Adrenal gland (tissue), 12 donors: Measurements from ENCODE around the gene ERC2. TPM values are rescaled to one million over a fixed set of nuclear protein-coding genes. Genes with fewer than 3 reads are reported as not detected.

ENCODE experiments used
- DNase-seq, 7 donors: peaks; one replicate each; pipeline ENCODE4 v3.0.0-alpha.2; 2019 to 2020
- H3K27ac ChIP-seq, 5 donors: fragments of 200-600 bp; sonication (generic) in 4 of 5; 1 replicate in 3 of 5; 2 replicates in 2 of 5; pipeline versions ENCODE4 v1.5.1 to v1.8.0; 2016 to 2020; ENCODE audit warnings: mild to moderate bottlenecking in 1 of 5
- H3K27me3 ChIP-seq: fragments of 200-600 bp; 2 replicates; pipeline ENCODE4 v1.8.0; 2021
- H3K36me3 ChIP-seq, 2 donors: fragments of 200-600 bp; replicated peaks in 1 of 2; 1 replicate in 1 of 2; 2 replicates in 1 of 2; pipeline versions ENCODE4 v1.5.1 to v1.8.0; 2018 to 2022
- H3K4me1 ChIP-seq, 2 donors: fragments of 200-600 bp; replicated peaks in 1 of 2; 1 replicate in 1 of 2; 2 replicates in 1 of 2; pipeline versions ENCODE4 v1.5.1 to v1.8.0; 2018 to 2021
- H3K4me3 ChIP-seq, 4 donors: fragments of 200-600 bp; sonication (generic) in 3 of 4; one replicate each; pipeline ENCODE4 v1.5.1; 2016 to 2018
- H3K9me3 ChIP-seq, 3 donors: fragments of 200-600 bp; sonication (generic) in 1 of 3; replicated peaks in 1 of 3; 1 replicate in 2 of 3; 2 replicates in 1 of 3; pipeline versions ENCODE4 v1.5.1 to v1.8.0; 2016 to 2021
- POLR2A ChIP-seq, 2 donors: fragments of 450-650 bp; IDR thresholded peaks; one replicate each; pipeline ENCODE4 v1.6.1; 2017; ENCODE audit warnings: antibody characterized with exemption in 2 of 2, mild to moderate bottlenecking in 2 of 2, moderate library complexity in 1 of 2
- WGBS, 4 donors: extraction: QIAGEN DNeasy Blood & Tissue Kit in 2 of 4; methylation state at CpG; one replicate each; pipeline versions ENCODE4 v1.1.5 to v1.1.7; 2013 to 2017; 5-methylcytosine and 5-hydroxymethylcytosine counted together
- intact Hi-C, 2 donors: fragments of 100-400 bp; cut with DNase I; formaldehyde crosslinking; loops; one replicate each; pipeline versions ENCODE4 v1.14.1 to v1.15.0; 2022 to 2023
- polyA plus RNA-seq, 3 donors: library from polyadenylated mRNA; stranded (reverse); fragments of 200-250 nt in 2 of 3; fragments of 350-450 nt in 1 of 3; fragmentation: Illumina TruSeq in 1 of 3; extraction: RNeasy Lipid Tissue Mini Kit (QIAGEN cat#74804) in 1 of 3; gene quantifications; one replicate each; pipeline ENCODE4 v1.2.3, GENCODE V29; 2013 to 2014
- total RNA-seq, 9 donors: library from RNA; depleted of rRNA in 4 of 9; stranded (reverse); fragments of >200 nt in 4 of 9; fragments of 120-200 nt in 1 of 9; fragmentation: NEBNext Ultra II Directional in 1 of 9; extraction: Animal tissue kit (Norgen Biotek cat#: 25700) in 1 of 9; gene quantifications; one replicate each; pipeline versions ENCODE4 v1.1.0 to v1.2.4, GENCODE V29; 2013 to 2023
- TF ChIP-seq, protein P1 (sequence below), 6 experiments: fragments of 450-650 bp in 4 of 6; fragments of 200-600 bp in 2 of 6; sonication (generic) in 1 of 6; IDR thresholded peaks; 1 replicate in 5 of 6; 2 replicates in 1 of 6; pipeline versions ENCODE4 v1.5.1 to v1.8.0; 2016 to 2021; ENCODE audit warnings: antibody characterized with exemption in 6 of 6, mild to moderate bottlenecking in 2 of 6, moderate library complexity in 1 of 6
- donor health status: healthy with polysubstance abuse.
- donor health status: Bipolar disorder and iron deficiency.
- donor health status: DM: yes; HTN: yes; CAD: no.
- donor health status: DM: no; HTN: no; CAD: no.
- donor health status: DM: no; HTN: no; CAD: no.
- donor health status: DM: yes; HTN: yes; CAD: no.

The ERC2 gene
- total and polyA plus RNA-seq, 12 donors: 0.47 to 5.8 (median 1.5) TPM

DNA sequence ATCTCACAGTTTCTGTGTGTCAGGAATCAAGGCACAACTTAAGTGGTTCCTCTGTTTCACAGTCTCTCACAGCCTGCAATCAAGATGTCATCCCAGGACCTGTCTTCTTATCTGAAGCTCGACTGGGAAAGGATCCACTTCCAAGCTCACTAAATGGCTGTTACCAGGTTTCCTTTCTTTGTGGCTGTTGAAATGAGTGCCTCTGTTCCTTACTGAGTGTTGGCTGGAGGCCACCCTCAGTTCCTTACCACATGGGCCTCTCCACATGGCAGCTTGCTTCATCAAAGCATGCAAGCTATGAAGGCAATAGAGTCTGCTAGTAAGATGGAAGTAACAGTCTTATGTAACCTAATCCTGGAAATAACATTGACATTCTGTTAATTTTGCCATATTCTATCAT, 174.0 kb downstream of the ERC2 start:
- Histone ChIP-seq H3K9me3 (no peaks in the 10 kb centered on the region), H3K4me1 (no peaks in the 10 kb centered on the region), H3K36me3 (no peaks in the 10 kb centered on the region), H3K27me3 (no peaks in the 10 kb centered on the region), H3K4me3 (no peak overlapping the region), H3K27ac (no peak overlapping the region)
- 13 to 72% (median 51%) methylated on average over 1 of the region's 1 CpG for WGBS, 4 donors
- no peak for DNase-seq
- intact Hi-C loops: no loop called here
- TF ChIP-seq, protein P1, sequence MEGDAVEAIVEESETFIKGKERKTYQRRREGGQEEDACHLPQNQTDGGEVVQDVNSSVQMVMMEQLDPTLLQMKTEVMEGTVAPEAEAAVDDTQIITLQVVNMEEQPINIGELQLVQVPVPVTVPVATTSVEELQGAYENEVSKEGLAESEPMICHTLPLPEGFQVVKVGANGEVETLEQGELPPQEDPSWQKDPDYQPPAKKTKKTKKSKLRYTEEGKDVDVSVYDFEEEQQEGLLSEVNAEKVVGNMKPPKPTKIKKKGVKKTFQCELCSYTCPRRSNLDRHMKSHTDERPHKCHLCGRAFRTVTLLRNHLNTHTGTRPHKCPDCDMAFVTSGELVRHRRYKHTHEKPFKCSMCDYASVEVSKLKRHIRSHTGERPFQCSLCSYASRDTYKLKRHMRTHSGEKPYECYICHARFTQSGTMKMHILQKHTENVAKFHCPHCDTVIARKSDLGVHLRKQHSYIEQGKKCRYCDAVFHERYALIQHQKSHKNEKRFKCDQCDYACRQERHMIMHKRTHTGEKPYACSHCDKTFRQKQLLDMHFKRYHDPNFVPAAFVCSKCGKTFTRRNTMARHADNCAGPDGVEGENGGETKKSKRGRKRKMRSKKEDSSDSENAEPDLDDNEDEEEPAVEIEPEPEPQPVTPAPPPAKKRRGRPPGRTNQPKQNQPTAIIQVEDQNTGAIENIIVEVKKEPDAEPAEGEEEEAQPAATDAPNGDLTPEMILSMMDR (IDR thresholded peaks at IDR 0.05): no peak
- TF ChIP-seq POLR2A (IDR thresholded peaks at IDR 0.05): no peak

DNA sequence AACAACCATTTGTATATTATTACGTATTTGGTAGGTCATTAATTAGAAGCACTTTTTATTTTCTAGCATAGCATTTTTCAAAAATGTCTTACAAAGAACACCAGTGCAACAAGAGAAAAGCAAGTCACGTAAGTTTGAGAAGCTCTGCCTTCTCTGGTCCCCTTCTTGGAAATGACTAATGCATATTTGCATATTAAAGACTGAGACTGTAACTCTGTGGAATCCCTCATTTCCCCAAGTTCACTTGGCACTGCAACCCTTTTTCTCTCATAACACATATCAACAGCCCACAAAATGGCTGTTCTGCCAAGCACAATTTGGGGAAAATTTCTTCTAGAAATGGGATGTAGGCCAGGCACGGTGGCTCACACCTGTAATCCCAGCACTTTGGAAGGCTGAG, 176.3 kb downstream of the ERC2 start:
- no peak overlapping the region for H3K4me3 ChIP-seq
- H3K27ac ChIP-seq: no peak overlapping the region
- no peak for DNase-seq
- no peak for TF ChIP-seq POLR2A (IDR thresholded peaks at IDR 0.05)
- TF ChIP-seq, protein P1 (IDR thresholded peaks at IDR 0.05): no peak
- H3K36me3 ChIP-seq: no peaks in the 10 kb centered on the region
- 89 to 94% (median 91%) methylated on average over 3 of the region's 3 CpGs for WGBS, 4 donors
- intact Hi-C loops: no loop called here
- H3K4me1 ChIP-seq: no peaks in the 10 kb centered on the region
- no peaks in the 10 kb centered on the region for H3K27me3 ChIP-seq
- H3K9me3 ChIP-seq: no peaks in the 10 kb centered on the region

DNA sequence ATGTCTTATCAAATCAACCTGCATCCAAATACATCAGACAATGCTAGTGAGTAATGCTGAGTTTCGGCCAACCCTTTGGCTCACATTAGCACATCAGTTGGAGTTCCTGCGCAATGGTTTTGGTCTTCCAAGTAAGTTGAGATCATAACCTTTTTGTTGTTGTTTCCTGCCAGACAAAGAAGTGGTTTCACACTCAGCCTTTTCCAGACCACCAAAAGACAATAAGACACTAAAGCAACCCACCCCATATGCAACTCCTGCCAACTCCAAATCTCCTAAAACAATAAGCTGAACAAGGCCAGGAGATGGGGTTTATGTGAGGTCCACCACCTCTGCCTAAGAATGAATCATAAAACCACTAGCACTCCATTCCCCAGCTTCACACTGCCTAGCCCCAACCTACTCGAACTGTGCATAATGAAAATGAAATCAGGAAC, 177.0 kb downstream of the ERC2 start:
- WGBS, 4 donors: 79 to 87% (median 83%) methylated on average over 3 of the region's 3 CpGs

DNA sequence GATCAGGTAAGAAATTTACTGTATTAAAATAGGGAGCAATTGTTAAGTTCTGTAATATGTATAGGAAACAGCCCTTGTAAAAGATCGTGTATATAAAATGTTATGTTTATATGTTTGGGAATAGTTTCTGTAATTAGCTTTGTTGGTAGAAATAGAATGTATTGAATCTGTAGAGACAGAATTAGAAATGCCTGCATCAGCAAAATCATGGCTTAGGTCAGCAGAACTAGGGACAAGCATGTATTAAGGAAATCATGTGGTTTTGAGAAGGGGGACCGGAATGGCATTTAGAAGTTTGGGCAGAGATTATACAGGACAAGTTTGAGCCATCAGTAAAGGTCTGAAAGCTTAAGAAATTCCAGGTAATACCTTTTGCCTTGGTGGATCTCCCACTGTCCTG, 177.9 kb downstream of the ERC2 start:
- intact Hi-C loops: no loop called here
- Histone ChIP-seq H3K36me3 (no peaks in the 10 kb centered on the region), H3K4me1 (no peaks in the 10 kb centered on the region), H3K4me3 (no peak overlapping the region), H3K9me3 (no peaks in the 10 kb centered on the region), H3K27me3 (no peaks in the 10 kb centered on the region), H3K27ac (no peak overlapping the region)
- no peak for DNase-seq
- 77 to 88% (median 84%) methylated on average over 2 of the region's 2 CpGs for WGBS, 4 donors
- TF ChIP-seq POLR2A (IDR thresholded peaks at IDR 0.05): no peak
- TF ChIP-seq, protein P1 (IDR thresholded peaks at IDR 0.05): no peak

More for the DNA sequence above, 177.0 kb downstream of the ERC2 start:
- TF ChIP-seq, protein P1 (IDR thresholded peaks at IDR 0.05): no peak
- no peak for TF ChIP-seq POLR2A (IDR thresholded peaks at IDR 0.05)
- Histone ChIP-seq H3K4me1 (no peaks in the 10 kb centered on the region), H3K27me3 (no peaks in the 10 kb centered on the region), H3K4me3 (no peak overlapping the region), H3K9me3 (no peaks in the 10 kb centered on the region), H3K36me3 (no peaks in the 10 kb centered on the region), H3K27ac (no peak overlapping the region)
- intact Hi-C loops: no loop called here
- no peak for DNase-seq
